ENCODE data around the gene PIP5K1C.
A peak's percentile ranks its signal among the peaks of the same experiment; 100 is the strongest.

The PIP5K1C gene

DNA sequence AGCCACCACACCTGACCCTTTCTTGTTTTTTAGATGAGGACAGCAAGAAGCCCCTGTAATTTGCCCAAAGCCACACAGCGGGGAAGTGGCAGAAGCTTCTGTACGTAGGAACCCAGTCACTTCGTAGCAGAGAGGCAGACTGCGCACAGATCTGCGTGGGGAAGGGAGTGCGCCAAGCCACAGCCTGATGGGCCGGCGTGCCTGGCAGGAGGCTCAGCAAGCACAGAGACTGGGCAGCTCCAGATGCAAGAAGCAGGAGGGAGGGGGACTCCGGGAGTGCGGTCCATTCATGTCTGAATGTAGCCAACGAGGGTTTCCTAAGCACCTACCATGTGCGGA is 7.6 kb upstream of the PIP5K1C start:
- no peaks in the 10 kb centered on the region for H3K9me3 ChIP-seq (ENCODE audit: severe bottlenecking)
- no peaks in the 10 kb centered on the region for H3K27me3 ChIP-seq (ENCODE audit: insufficient read depth, poor library complexity, severe bottlenecking)
- H3K4me3 ChIP-seq (ENCODE audit: severe bottlenecking), result no peak overlapping the region
- ATAC-seq (ENCODE audit: low read depth), result no peak
- no peak for DNase-seq (ENCODE audit: low spot score)
- H3K4me1 ChIP-seq (ENCODE audit: insufficient read depth, poor library complexity, severe bottlenecking), result peaks cover 6% of the 10 kb centered on the region
- no peaks in the 10 kb centered on the region for H3K36me3 ChIP-seq (ENCODE audit: low read depth)
- TF ChIP-seq, protein P1, sequence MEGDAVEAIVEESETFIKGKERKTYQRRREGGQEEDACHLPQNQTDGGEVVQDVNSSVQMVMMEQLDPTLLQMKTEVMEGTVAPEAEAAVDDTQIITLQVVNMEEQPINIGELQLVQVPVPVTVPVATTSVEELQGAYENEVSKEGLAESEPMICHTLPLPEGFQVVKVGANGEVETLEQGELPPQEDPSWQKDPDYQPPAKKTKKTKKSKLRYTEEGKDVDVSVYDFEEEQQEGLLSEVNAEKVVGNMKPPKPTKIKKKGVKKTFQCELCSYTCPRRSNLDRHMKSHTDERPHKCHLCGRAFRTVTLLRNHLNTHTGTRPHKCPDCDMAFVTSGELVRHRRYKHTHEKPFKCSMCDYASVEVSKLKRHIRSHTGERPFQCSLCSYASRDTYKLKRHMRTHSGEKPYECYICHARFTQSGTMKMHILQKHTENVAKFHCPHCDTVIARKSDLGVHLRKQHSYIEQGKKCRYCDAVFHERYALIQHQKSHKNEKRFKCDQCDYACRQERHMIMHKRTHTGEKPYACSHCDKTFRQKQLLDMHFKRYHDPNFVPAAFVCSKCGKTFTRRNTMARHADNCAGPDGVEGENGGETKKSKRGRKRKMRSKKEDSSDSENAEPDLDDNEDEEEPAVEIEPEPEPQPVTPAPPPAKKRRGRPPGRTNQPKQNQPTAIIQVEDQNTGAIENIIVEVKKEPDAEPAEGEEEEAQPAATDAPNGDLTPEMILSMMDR (IDR thresholded peaks at IDR 0.05; ENCODE audit: poor library complexity, severe bottlenecking), result no peak
- H3K27ac ChIP-seq (ENCODE audit: poor library complexity, severe bottlenecking), result no peak overlapping the region

DNA sequence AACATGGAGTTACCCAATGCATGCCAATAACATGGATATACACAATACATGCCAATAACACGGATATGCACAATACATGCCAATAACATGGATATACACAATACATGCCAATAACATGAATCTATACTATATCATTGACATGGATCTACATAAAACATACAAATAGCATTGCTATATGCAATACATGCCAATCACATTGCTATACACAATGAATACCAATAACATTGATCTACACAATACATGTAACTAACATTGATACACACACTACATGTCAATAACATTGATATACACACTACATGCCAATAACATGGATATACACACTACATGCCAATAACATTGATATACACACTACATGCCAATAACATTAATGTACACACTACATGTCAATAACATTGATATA is 932 bp upstream of the PIP5K1C start:
- no peak for ATAC-seq (ENCODE audit: low read depth)
- DNase-seq (ENCODE audit: low spot score), result no peak
- Histone ChIP-seq H3K27ac (ENCODE audit: poor library complexity, severe bottlenecking) (no peak overlapping the region), H3K4me3 (ENCODE audit: severe bottlenecking) (no peak overlapping the region), H3K36me3 (ENCODE audit: low read depth) (no peaks in the 10 kb centered on the region), H3K27me3 (ENCODE audit: insufficient read depth, poor library complexity, severe bottlenecking) (no peaks in the 10 kb centered on the region), H3K4me1 (ENCODE audit: insufficient read depth, poor library complexity, severe bottlenecking) (no peaks in the 10 kb centered on the region), H3K9me3 (ENCODE audit: severe bottlenecking) (no peaks in the 10 kb centered on the region)
- TF ChIP-seq, protein P1 (IDR thresholded peaks at IDR 0.05; ENCODE audit: poor library complexity, severe bottlenecking), result no peak

DNA sequence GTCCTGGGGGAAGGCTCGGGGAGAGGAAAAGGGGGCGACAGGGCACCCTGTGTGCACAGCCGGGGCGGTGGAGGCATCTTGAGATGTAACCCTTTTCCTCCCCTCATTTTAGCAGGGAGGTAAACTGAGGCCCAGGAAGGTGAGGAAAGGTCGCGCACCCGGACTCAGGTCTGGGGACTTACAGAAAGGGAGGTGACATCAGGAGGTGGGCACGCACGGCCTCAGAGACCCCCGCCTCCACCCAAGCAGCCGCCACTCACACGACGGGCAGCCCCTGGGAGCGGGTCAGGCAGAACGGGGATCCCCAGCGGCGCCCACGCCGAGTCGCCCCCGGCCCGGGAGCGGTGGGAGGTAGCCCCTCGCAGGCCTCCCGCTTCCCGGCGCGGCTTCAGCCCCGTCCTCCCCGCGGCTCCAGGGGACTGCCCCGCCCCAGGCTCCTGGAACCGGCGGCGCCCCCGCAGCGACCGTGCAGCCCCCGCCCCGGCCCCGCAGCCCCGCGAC is 477 bp downstream of the PIP5K1C start:
- peak; percentile 8; the same call in 1 of the 3 replicates for ATAC-seq (ENCODE audit: low read depth)
- H3K9me3 ChIP-seq (ENCODE audit: severe bottlenecking), result no peaks in the 10 kb centered on the region
- no peaks in the 10 kb centered on the region for H3K27me3 ChIP-seq (ENCODE audit: insufficient read depth, poor library complexity, severe bottlenecking)
- no peaks in the 10 kb centered on the region for H3K4me1 ChIP-seq (ENCODE audit: insufficient read depth, poor library complexity, severe bottlenecking)
- no peaks in the 10 kb centered on the region for H3K36me3 ChIP-seq (ENCODE audit: low read depth)
- peak overlapping the region; percentile 96 for H3K4me3 ChIP-seq (ENCODE audit: severe bottlenecking)
- TF ChIP-seq, protein P1 (IDR thresholded peaks at IDR 0.05; ENCODE audit: poor library complexity, severe bottlenecking), result no peak
- H3K27ac ChIP-seq (ENCODE audit: poor library complexity, severe bottlenecking), result peak overlapping the region; percentile 21
- DNase-seq (ENCODE audit: low spot score), result no peak

DNA sequence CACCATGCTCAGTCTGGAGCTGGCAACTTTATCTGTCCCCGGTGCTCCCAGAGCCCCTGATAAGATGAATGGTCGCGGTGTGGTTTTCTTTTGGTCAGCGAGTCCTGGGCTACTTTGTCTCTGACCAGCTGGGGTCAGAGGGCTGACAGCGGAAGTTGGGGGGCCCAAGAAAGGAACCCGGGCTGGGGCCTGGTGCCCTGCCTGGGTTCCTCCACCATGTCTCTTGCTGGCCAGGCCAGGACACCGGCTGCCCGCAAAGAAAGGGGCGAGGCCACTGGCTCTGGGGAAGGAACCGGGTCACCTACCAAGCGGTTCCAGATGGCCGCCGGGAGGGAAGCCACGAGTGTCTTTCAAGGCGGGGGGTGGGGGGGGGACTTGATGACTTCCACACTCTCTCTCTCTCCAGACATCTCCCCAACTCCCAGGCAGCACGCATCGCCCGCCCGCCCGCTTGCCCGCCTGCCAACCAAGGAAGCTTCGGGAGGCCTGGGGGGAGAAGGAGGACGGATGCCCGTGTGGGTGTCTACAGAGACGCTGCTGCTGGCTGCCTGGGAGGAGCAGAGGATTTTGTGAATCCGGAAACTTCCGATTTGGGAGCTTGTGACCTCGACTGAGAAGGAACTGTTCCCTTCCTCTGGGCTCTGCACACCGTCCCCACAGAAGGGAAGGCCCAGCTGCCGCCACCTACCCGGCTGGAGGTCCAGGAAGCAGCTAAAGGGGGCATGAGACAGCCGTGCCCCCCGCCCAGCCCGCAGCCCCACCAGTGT is 1.1 kb downstream of the PIP5K1C start:
- DNase-seq (ENCODE audit: low spot score) (no peak), ATAC-seq (ENCODE audit: low read depth) (peak; percentile 53)
- H3K27ac ChIP-seq (ENCODE audit: poor library complexity, severe bottlenecking), result peak overlapping the region; percentile 21
- no peaks in the 10 kb centered on the region for H3K36me3 ChIP-seq (ENCODE audit: low read depth)
- H3K9me3 ChIP-seq (ENCODE audit: severe bottlenecking), result no peaks in the 10 kb centered on the region
- no peaks in the 10 kb centered on the region for H3K4me1 ChIP-seq (ENCODE audit: insufficient read depth, poor library complexity, severe bottlenecking)
- TF ChIP-seq, protein P1 (IDR thresholded peaks at IDR 0.05; ENCODE audit: poor library complexity, severe bottlenecking), result no peak
- peak overlapping the region; percentile 96 for H3K4me3 ChIP-seq (ENCODE audit: severe bottlenecking)
- no peaks in the 10 kb centered on the region for H3K27me3 ChIP-seq (ENCODE audit: insufficient read depth, poor library complexity, severe bottlenecking)

DNA sequence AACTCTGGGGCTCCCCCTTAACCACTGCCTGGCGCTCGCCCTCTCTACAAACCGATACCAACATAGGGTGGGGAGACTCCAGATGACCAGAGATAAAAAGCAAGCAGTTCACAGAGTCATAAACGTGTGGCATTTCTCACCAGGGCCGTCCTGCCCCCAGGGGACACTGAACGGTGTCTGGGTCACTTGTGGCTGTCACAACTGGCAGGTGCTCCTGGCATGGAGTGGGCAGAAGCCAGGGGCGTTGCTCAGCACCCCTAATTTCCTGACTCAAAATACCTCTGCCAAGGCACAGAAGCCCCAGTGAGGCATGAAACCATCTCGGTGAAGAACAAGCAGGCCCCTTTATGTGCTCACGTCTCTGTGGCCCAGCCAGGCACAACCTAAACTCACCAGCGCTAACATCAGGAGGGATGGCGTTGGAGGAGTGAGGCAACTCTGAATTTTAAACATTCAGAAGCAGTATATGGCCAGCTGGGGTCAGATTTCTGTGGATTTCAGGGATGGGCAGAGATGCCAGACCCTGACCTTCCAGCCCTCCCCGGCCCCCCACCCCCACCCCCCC is 1.8 kb downstream of the PIP5K1C start:
- Histone ChIP-seq H3K27ac (ENCODE audit: poor library complexity, severe bottlenecking) (no peak overlapping the region), H3K4me1 (ENCODE audit: insufficient read depth, poor library complexity, severe bottlenecking) (no peaks in the 10 kb centered on the region), H3K27me3 (ENCODE audit: insufficient read depth, poor library complexity, severe bottlenecking) (no peaks in the 10 kb centered on the region), H3K36me3 (ENCODE audit: low read depth) (no peaks in the 10 kb centered on the region), H3K9me3 (ENCODE audit: severe bottlenecking) (no peaks in the 10 kb centered on the region), H3K4me3 (ENCODE audit: severe bottlenecking) (no peak overlapping the region)
- TF ChIP-seq, protein P1 (IDR thresholded peaks at IDR 0.05; ENCODE audit: poor library complexity, severe bottlenecking), result no peak
- ATAC-seq (ENCODE audit: low read depth), result no peak
- DNase-seq (ENCODE audit: low spot score), result no peak

Measured in RWPE2 (cell line).